H1 (cell line): Measurements from ENCODE around the gene TRIM65. TPM values are rescaled to one million over a fixed set of nuclear protein-coding genes. Genes with fewer than 3 reads are reported as not detected.

ENCODE experiments used
- BACH1 ChIP-seq: IDR thresholded peaks from 2 replicates; pipeline ENCODE4 v1.6.1; 2012; ENCODE audit warnings: low read length, improper control_type of control experiment
- CTBP2 ChIP-seq: IDR thresholded peaks from 2 replicates; pipeline ENCODE4 v1.7.0; 2011; ENCODE audit warnings: borderline replicate concordance, mild to moderate bottlenecking, moderate library complexity, mixed read lengths, low read length; ENCODE audit not compliant: insufficient read depth, insufficient read length
- EGR1 ChIP-seq: IDR thresholded peaks from 2 replicates; pipeline ENCODE4 v1.6.1; 2011; ENCODE audit warnings: low read depth, low read length, borderline replicate concordance
- EZH2 ChIP-seq: fragments of 200-600 bp; sonication (generic); IDR thresholded peaks from 2 replicates; pipeline ENCODE4 v1.7.1; 2012; ENCODE audit warnings: low read depth, mild to moderate bottlenecking, moderate library complexity, low read length, inconsistent platforms; ENCODE audit not compliant: severe bottlenecking
- JUND ChIP-seq: IDR thresholded peaks from 2 replicates; pipeline ENCODE4 v1.6.1; 2011; ENCODE audit warnings: mild to moderate bottlenecking, improper control_type of control experiment, low read length
- KDM4A ChIP-seq: IDR thresholded peaks from one replicate; pipeline ENCODE4 v1.7.1; 2012; ENCODE audit warnings: low read depth, mild to moderate bottlenecking, moderate library complexity, low read length, inconsistent platforms; ENCODE audit not compliant: severe bottlenecking
- SRF ChIP-seq: IDR thresholded peaks from 2 replicates; pipeline ENCODE4 v1.6.1; 2011; ENCODE audit warnings: mild to moderate bottlenecking, low read depth, low read length, moderate library complexity
- TAF7 ChIP-seq: optimal IDR thresholded peaks from 2 replicates; pipeline ENCODE3; 2011; ENCODE audit warnings: low read depth, mild to moderate bottlenecking, inconsistent platforms, low read length, moderate library complexity, borderline replicate concordance
- TBP ChIP-seq: IDR thresholded peaks from 2 replicates; pipeline ENCODE4 v1.6.1; 2011; ENCODE audit warnings: low read depth, low read length, improper control_type of control experiment
- polyA plus RNA-seq, 7 experiments: library from polyadenylated mRNA; depleted of rRNA in 3 of 7; stranded (reverse) in 5 of 7; unstranded in 2 of 7; fragments of >200 nt in 5 of 7; fragments of 200-250 nt in 2 of 7; gene quantifications; 1 replicate in 5 of 7; 2 replicates in 1 of 7; 4 replicates in 1 of 7; pipeline versions ENCODE4 v1.2.1 to v1.2.3, GENCODE V29; 2011 to 2013; ENCODE audit warnings: missing spikeins in 2 of 7, mixed read lengths in 2 of 7
- total RNA-seq: library from RNA; stranded (reverse); fragmentation: NEBNext Ultra II Directional; extraction: Animal tissue kit (Norgen Biotek cat#: 25700); gene quantifications from 2 replicates; pipeline ENCODE4 v1.2.1, GENCODE V29; 2021

Gene TRIM65
- total and polyA plus RNA-seq, 2 of the 8 experiments (the other 6 are each of a cell fraction or from before 2014, with no cell fraction given) = 21.2 to 48.6 TPM

GRCh38 chr17:75874323-75875181, 22.2 kb downstream of the TRIM65 start (continued):
- TF ChIP-seq JUND (no peak), EGR1 (no peak), TAF7 (no peak), KDM4A (no peak), SRF (no peak), TBP (no peak), EZH2 (no peak), BACH1 (no peak), CTBP2 (no peak)
